ENCODE measurements around the gene CCL1. TPM values are rescaled to one million over a fixed set of nuclear protein-coding genes. Genes with fewer than 3 reads are reported as not detected.
"Not testable (repeated sequence)": the region's sequence is repeated elsewhere in the genome, so short reads cannot be mapped to it uniquely, and the experiment has no call there.

The CCL1 gene
- total RNA-seq, 1 experiment from 2014 or later: not detected

DNA sequence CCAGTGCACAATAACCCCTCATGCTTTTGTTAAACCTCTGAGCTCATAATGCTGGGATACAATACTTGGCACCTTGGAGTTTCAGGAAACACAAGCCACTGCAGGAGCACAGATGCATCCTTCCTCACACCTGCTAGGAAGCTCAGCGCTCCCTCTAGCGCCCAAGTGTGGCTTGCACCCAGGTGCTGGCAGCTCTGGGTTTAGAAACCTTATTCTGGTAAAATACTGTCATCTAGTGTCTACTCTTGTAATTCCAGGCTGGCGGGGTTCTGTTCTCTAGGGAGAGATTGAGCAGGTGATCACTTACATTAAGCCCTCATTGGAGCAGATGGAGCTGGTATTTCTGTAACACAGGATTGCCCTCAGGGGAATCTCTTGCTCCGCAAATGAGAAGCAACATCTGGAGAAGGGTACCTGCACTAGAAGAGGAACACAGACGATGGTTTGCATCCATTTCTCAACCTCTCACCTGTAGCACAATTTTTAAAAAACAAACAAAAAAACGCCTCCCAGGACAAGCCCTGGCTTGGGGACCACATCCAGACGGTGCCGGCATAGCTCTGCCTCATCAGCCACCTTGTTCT is 1.5 kb downstream of the CCL1 start:
- peak; percentile 81 for DNase-seq (ENCODE audit: extremely low read depth, low read depth)

GRCh38 chr17:34360601-34361270 is 2.3 kb downstream of the CCL1 start:
- DNase-seq (ENCODE audit: extremely low read depth, low read depth): no peak

GRCh38 chr17:34358631-34359030 is 4.4 kb downstream of the CCL1 start:
- no peak for DNase-seq (ENCODE audit: extremely low read depth, low read depth)

GRCh38 chr17:34357398-34357797 is 5.6 kb downstream of the CCL1 start:
- no peak for DNase-seq (ENCODE audit: extremely low read depth, low read depth)

GRCh38 chr17:34356194-34356593 is 6.8 kb downstream of the CCL1 start, which contains the start of gene CCL13:
Gene CCL13, plus strand, starts transcription at chr17:34356480. Its CDS starts 47 bp downstream, at chr17:34356527.
- DNase-seq (ENCODE audit: extremely low read depth, low read depth): no peak

- no peak for DNase-seq (ENCODE audit: extremely low read depth, low read depth)
Measured at GRCh38 chr17:34354637-34355036, 8.4 kb downstream of the CCL1 start.

DNA sequence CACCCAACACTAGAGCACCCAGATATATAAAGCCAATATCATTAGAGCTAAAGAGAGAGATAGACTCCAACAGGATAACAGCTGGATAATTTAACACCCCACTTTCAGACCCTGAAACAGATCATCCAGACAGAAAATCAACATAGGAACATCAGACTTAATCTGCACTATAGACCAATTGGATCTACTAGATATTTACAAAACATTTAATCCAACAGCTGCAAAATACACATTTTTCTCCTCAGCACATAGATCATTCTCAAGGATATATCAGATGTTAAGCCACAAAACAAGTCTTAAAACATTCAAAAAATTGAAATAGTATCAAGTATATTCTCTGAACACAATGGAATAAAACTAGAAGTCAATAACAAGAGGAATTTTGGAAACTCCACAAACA is 10.8 kb downstream of the CCL1 start:
- DNase-seq (ENCODE audit: extremely low read depth, low read depth): no peak

DNA sequence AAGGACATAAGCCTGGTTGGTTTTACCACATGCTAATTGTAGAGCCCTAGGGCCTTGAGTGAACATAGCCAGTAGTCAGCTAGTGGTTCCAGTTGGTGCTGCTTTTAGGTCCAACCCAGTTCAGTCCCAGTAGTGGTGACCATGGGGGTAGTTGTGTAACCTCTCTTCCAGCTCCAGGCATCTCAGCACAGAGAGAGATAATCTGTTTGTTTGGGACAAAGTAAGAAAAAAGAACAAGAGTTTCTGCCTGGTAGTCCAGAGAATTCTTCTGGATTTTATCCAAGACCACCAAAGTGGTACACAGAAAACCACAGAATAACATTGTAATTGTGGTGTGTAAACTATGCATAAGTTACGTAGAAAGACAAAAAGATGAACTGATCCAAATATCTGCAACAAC is 11.9 kb downstream of the CCL1 start:
- DNase-seq (ENCODE audit: extremely low read depth, low read depth): no peak

DNA sequence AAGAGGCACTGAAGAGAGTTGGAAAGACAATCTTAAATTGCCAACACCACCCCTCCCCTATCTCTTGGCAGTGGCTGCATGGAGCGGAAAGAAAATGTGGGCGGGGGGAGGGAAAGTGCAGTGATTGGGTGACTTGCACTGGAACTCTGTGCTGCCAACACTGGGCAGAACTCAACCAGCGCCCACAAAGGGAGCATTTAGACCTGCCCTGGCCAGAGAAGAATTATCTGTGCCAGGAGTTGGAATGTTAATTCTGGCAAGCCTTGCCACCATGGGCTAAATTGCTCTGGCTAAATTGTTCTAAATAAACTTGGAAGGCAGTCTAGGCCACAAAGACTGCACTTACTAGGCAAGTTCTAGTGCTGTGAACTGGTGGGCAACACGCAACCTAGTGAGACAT is 13.3 kb downstream of the CCL1 start:
- DNase-seq (ENCODE audit: extremely low read depth, low read depth): no peak

DNA sequence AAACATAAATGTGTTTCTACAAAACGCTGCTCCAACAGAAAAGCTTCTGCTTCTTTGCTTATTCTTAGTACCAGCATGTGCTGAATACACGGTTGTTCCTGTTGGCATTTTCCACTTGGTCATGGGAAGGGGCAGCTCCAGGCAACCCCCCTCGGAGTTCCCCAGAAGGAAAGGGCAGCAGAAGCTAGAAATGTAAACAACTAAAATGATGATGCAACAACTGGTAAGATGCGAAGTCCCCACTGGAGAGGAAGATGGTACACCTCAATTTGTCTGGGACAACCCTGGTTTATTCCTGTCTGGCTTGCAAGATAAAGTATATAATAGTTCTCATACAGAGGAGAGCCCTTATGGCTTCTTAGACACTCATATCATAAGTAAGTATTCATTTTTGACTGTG is 16.0 kb downstream of the CCL1 start:
- no peak for DNase-seq (ENCODE audit: extremely low read depth, low read depth)

GRCh38 chr17:34341916-34342315 is 21.1 kb downstream of the CCL1 start:
- DNase-seq (ENCODE audit: extremely low read depth, low read depth): no peak

- DNase-seq (ENCODE audit: extremely low read depth, low read depth): no peak
Measured at GRCh38 chr17:34339138-34339770, 23.8 kb downstream of the CCL1 start.

GRCh38 chr17:34337701-34338100 is 25.3 kb downstream of the CCL1 start:
- DNase-seq (ENCODE audit: extremely low read depth, low read depth): no peak

DNA sequence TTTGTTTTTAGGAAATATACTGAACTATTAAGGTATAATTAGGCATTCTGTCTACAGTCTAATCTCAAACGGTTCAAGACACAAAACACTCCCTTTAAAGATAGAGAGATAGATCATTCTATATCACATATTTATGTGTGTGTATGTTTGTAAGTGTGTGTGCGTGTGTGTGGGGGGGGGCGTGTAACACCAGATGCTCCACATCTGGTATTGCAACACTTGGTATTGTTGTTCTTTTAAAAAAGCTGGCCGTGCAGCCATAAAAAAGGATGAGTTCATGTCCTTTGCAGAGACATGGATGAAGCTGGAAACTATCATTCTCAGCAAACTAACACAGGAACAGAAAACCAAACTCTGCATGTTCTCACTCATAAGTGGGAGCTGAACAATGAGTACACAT is 35.5 kb downstream of the CCL1 start:
- DNase-seq (ENCODE audit: extremely low read depth, low read depth): not testable (repeated sequence)

DNA sequence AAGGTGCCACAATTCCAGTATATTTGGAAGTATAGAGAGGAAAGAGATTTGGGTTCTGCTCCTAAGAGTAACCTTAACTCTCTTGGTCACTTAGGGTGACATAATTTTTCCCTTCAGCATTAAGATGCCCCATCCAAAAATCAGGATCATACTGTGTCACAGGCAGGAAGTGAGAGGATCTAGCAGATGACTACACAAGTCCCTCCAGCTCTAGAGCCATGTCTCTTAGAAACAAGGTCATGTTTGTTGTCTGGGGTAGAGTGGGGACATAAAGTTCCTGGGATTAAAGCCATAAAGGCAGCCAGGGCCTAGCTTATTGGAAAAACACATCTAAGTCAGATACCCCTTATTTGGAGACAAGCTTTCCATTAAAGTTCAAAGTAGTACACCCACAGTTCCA is 41.1 kb downstream of the CCL1 start:
- no peak for DNase-seq (ENCODE audit: extremely low read depth, low read depth)

GRCh38 chr17:34319039-34319483 is 44.0 kb downstream of the CCL1 start, which contains the start of gene CCL8:
Gene CCL8, plus strand, starts transcription at chr17:34319435. Its CDS starts 67 bp downstream, at chr17:34319502.
- no peak for DNase-seq (ENCODE audit: extremely low read depth, low read depth)

DNA sequence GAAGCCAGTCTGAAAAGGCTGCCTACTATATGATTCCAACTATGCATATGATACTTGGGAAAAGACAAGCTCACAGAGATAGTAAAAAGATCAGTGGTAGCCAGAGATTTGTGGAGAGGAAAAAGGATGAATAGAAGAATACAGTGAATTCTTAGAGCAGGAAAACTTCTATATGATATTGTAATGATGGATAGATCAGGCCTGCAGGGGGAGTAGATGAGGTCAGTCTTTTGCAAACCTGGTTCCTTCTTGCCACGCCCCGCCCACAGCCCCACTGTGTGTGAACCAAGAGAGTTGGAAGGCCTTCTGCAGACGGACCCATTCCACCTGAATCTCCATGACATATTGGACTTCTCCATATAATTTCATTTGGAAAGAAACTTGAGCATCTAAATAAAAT is 44.6 kb downstream of the CCL1 start:
- DNase-seq (ENCODE audit: extremely low read depth, low read depth): no peak

DNA sequence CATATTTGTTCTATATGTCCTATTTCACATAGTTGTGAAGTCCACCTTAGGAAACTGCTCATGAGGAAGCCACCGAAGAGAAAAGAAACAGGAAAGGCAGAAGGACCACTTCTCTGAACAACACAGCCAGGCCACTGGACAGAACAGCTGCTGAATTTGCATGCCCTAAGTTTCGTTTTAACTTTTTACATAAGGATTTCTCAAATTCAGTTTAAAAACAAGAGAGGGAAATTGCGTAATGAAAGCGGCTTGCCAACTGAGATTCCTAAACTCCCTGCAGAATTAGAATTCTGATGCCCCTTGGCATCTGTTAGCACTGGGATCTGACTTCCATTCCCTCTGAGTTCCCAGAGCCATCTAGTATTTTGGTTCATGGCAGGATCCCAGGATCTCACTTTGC is 48.8 kb downstream of the CCL1 start:
- DNase-seq (ENCODE audit: extremely low read depth, low read depth): no peak

DNA sequence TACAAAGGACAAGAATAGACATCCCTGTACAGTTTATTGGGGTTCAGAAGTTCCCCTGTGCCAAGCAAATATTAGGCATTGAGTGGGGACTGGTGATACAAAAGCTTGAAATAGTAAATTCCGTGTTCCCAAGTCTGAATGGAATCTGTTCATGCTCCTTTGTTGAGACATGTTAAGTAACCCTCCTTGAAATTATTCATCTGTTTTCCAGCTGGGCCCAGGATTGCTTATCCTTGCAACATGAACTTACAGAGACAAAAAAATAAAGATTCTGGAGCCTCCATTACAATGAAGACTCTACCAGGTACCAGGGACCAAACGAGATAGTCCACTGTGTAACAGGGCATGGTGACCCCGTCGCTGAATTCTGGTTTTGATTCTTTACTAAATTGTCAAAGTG is 49.9 kb downstream of the CCL1 start:
- DNase-seq (ENCODE audit: extremely low read depth, low read depth): no peak

DNA sequence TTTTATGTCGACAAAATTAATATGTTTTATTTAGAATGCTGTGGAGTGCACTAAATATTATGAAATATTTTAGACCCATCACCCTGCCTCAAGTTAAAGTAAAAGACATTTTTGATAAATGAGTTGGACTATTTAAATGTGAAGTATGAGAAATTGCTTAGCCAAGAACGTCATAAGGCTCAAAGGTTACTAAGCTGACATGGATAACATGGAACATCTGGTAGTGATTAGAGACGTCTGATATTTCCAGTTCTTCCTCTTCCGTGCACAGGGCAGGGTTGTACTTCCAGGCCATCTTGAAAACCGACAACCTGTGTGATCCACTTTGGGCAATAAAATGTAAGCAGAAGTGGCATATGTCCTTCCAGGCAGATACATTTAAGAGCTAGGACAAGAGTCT is 51.0 kb downstream of the CCL1 start:
- no peak for DNase-seq (ENCODE audit: extremely low read depth, low read depth)

DNA sequence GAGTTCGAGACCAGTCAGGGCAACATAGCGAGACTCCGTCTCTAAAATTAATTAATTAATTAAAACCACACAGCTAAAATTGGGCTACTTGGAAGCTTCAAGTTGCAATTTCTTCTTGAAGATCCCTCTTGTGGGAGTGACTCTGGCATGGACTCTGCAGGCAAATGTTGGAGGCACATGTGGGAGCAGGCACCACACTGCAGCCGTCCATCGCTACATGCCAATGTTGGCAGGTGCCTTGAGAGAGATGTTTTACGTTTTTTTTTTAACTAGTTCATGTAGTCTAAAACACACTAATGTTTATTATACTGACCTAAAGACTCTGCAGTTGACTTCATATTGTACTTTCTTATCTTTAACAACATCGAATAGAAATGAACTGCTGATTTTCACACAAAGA is 51.7 kb downstream of the CCL1 start:
- DNase-seq (ENCODE audit: extremely low read depth, low read depth): no peak
